ENCODE data around the gene CALD1. TPM values are rescaled to one million over a fixed set of nuclear protein-coding genes. Genes with fewer than 3 reads are reported as not detected.
A peak's percentile ranks its signal among the peaks of the same experiment; 100 is the strongest.

CALD1 gene
- total RNA-seq, 1 donor from 2014 or later: 1,941 TPM

- no peaks in the 10 kb centered on the region for H3K9me3 Mint-ChIP-seq (ENCODE audit: low read depth)
- no peak for DNase-seq (ENCODE audit: low spot score)
- H3K36me3 Mint-ChIP-seq (ENCODE audit: low read depth): peaks cover 54% of the 10 kb centered on the region
- H3K27ac Mint-ChIP-seq (ENCODE audit: unreplicated experiment): peak overlapping the region; percentile 89
- peak overlapping the region; percentile 4 for H3K4me3 Mint-ChIP-seq (ENCODE audit: unreplicated experiment)
- H3K4me1 Mint-ChIP-seq (ENCODE audit: low read depth): peaks cover 91% of the 10 kb centered on the region
- peak; percentile 64 for TF ChIP-seq CTCF (IDR thresholded peaks at IDR 0.05)
- no peaks in the 10 kb centered on the region for H3K27me3 Mint-ChIP-seq (ENCODE audit: low read depth)
These were observed 66.0 kb downstream of the CALD1 start for GRCh38 chr7:134845461-134845860.

- H3K36me3 Mint-ChIP-seq (ENCODE audit: low read depth): peaks cover 64% of the 10 kb centered on the region
- TF ChIP-seq CTCF (IDR thresholded peaks at IDR 0.05): no peak
- no peak for DNase-seq (ENCODE audit: low spot score)
- peaks cover 94% of the 10 kb centered on the region for H3K4me1 Mint-ChIP-seq (ENCODE audit: low read depth)
- no peaks in the 10 kb centered on the region for H3K27me3 Mint-ChIP-seq (ENCODE audit: low read depth)
- no peak overlapping the region for H3K4me3 Mint-ChIP-seq (ENCODE audit: unreplicated experiment)
- no peaks in the 10 kb centered on the region for H3K9me3 Mint-ChIP-seq (ENCODE audit: low read depth)
- H3K27ac Mint-ChIP-seq (ENCODE audit: unreplicated experiment): peak overlapping the region; percentile 89
These were observed 68.6 kb downstream of the CALD1 start for GRCh38 chr7:134847851-134848588.

GRCh38 chr7:134850066-134850465, 70.6 kb downstream of the CALD1 start:
- peaks cover 93% of the 10 kb centered on the region for H3K4me1 Mint-ChIP-seq (ENCODE audit: low read depth)
- H3K4me3 Mint-ChIP-seq (ENCODE audit: unreplicated experiment): no peak overlapping the region
- no peaks in the 10 kb centered on the region for H3K9me3 Mint-ChIP-seq (ENCODE audit: low read depth)
- no peak for TF ChIP-seq CTCF (IDR thresholded peaks at IDR 0.05)
- H3K27ac Mint-ChIP-seq (ENCODE audit: unreplicated experiment): peak overlapping the region; percentile 86
- peaks cover 59% of the 10 kb centered on the region for H3K36me3 Mint-ChIP-seq (ENCODE audit: low read depth)
- H3K27me3 Mint-ChIP-seq (ENCODE audit: low read depth): no peaks in the 10 kb centered on the region
- DNase-seq (ENCODE audit: low spot score): no peak

GRCh38 chr7:134851141-134851540, 71.7 kb downstream of the CALD1 start:
- Mint-ChIP-seq H3K36me3 (ENCODE audit: low read depth) (peaks cover 52% of the 10 kb centered on the region), H3K27me3 (ENCODE audit: low read depth) (no peaks in the 10 kb centered on the region), H3K4me1 (ENCODE audit: low read depth) (peaks cover 93% of the 10 kb centered on the region), H3K4me3 (ENCODE audit: unreplicated experiment) (no peak overlapping the region), H3K27ac (ENCODE audit: unreplicated experiment) (peak overlapping the region; percentile 86), H3K9me3 (ENCODE audit: low read depth) (no peaks in the 10 kb centered on the region)
- no peak for TF ChIP-seq CTCF (IDR thresholded peaks at IDR 0.05)
- no peak for DNase-seq (ENCODE audit: low spot score)

GRCh38 chr7:134852625-134853024, 73.2 kb downstream of the CALD1 start:
- H3K36me3 Mint-ChIP-seq (ENCODE audit: low read depth): peaks cover 45% of the 10 kb centered on the region
- no peaks in the 10 kb centered on the region for H3K27me3 Mint-ChIP-seq (ENCODE audit: low read depth)
- peak overlapping the region; percentile 67 for H3K27ac Mint-ChIP-seq (ENCODE audit: unreplicated experiment)
- TF ChIP-seq CTCF (IDR thresholded peaks at IDR 0.05): no peak
- H3K4me1 Mint-ChIP-seq (ENCODE audit: low read depth): peaks cover 90% of the 10 kb centered on the region
- no peak for DNase-seq (ENCODE audit: low spot score)
- no peaks in the 10 kb centered on the region for H3K9me3 Mint-ChIP-seq (ENCODE audit: low read depth)
- H3K4me3 Mint-ChIP-seq (ENCODE audit: unreplicated experiment): no peak overlapping the region

Data from chondrocyte (in vitro differentiated cells).